SK-N-SH (cell line): ENCODE measurements around the gene MRPL46.

Experiments
- CTCF ChIP-seq: fragments of 200-600 bp; sonication (generic); IDR thresholded peaks from 2 replicates; pipeline ENCODE4 v1.6.1; 2017; ENCODE audit warnings: antibody characterized with exemption, mild to moderate bottlenecking, moderate library complexity
- JUND ChIP-seq: IDR thresholded peaks from 2 replicates; pipeline ENCODE4 v1.4.0; 2012
- TAF1 ChIP-seq: IDR thresholded peaks from 2 replicates; pipeline ENCODE4 v1.6.1; 2012; ENCODE audit warnings: low read depth, mild to moderate bottlenecking, low read length, moderate library complexity, borderline replicate concordance
- USF2 ChIP-seq: fragments of 150-350 bp; IDR thresholded peaks from 2 replicates; pipeline ENCODE4 v1.6.1; 2017; ENCODE audit warnings: antibody characterized with exemption, low read length, low read depth, borderline replicate concordance

GRCh38 chr15:88472225-88472624 is 5.0 kb upstream of the MRPL46 start:
- TF ChIP-seq TAF1 (no peak), CTCF (no peak), JUND (no peak), USF2 (no peak)
